ENCODE data around the gene PARS2.

PARS2 gene

GRCh38 chr1:54764133-54764921 is at the start of gene PARS2:
PARS2 (minus strand) TSS chr1:54764523; CDS start chr1:54759161, 5,362 bp downstream.
- DNase-seq (ENCODE audit: insufficient read length, low spot score): peak; percentile 92
- TF ChIP-seq CTCF (IDR thresholded peaks at IDR 0.05; ENCODE audit: insufficient read depth, missing control alignments): no peak
- peak; percentile 89 for FAIRE-seq

- DNase-seq (ENCODE audit: insufficient read length, low spot score) (no peak), FAIRE-seq (no peak)
- TF ChIP-seq CTCF (IDR thresholded peaks at IDR 0.05; ENCODE audit: insufficient read depth, missing control alignments): no peak
These were observed 49.8 kb upstream of the PARS2 start for GRCh38 chr1:54814126-54814498.

GRCh38 chr1:54813485-54814125 is 49.3 kb upstream of the PARS2 start:
- FAIRE-seq: no peak
- TF ChIP-seq CTCF (IDR thresholded peaks at IDR 0.05; ENCODE audit: insufficient read depth, missing control alignments): no peak
- DNase-seq (ENCODE audit: insufficient read length, low spot score): no peak

GRCh38 chr1:54812801-54813484 is 48.6 kb upstream of the PARS2 start:
- TF ChIP-seq CTCF (IDR thresholded peaks at IDR 0.05; ENCODE audit: insufficient read depth, missing control alignments): no peak
- no peak for FAIRE-seq
- DNase-seq (ENCODE audit: insufficient read length, low spot score): no peak

- no peak for DNase-seq (ENCODE audit: insufficient read length, low spot score)
- TF ChIP-seq CTCF (IDR thresholded peaks at IDR 0.05; ENCODE audit: insufficient read depth, missing control alignments): no peak
- FAIRE-seq: no peak
These were observed 47.7 kb upstream of the PARS2 start for GRCh38 chr1:54811739-54812655.

GRCh38 chr1:54811066-54811465 is 46.7 kb upstream of the PARS2 start:
- DNase-seq (ENCODE audit: insufficient read length, low spot score) (no peak), FAIRE-seq (no peak)
- no peak for TF ChIP-seq CTCF (IDR thresholded peaks at IDR 0.05; ENCODE audit: insufficient read depth, missing control alignments)
